Measurements from ENCODE around the gene TMCC2. TPM values are rescaled to one million over a fixed set of nuclear protein-coding genes. Genes with fewer than 3 reads are reported as not detected.
A peak's percentile ranks its signal among the peaks of the same experiment; 100 is the strongest.

Gene TMCC2
- total RNA-seq, 4 donors from 2014 or later = 0.80 to 1.2 (median 1.1) TPM; not detected in 1

- H3K4me3 ChIP-seq = peak overlapping the region; percentile 28 to 64 (median 41)
- intact Hi-C loops (cut with DNase I; ENCODE audit: low total_unique reads) = no loop called here
- DNase-seq = peak; percentile 66
- H3K27ac ChIP-seq = peak overlapping the region in 3 of 4 donors; percentile 26 to 62 (median 37)
- TF ChIP-seq, protein P1, sequence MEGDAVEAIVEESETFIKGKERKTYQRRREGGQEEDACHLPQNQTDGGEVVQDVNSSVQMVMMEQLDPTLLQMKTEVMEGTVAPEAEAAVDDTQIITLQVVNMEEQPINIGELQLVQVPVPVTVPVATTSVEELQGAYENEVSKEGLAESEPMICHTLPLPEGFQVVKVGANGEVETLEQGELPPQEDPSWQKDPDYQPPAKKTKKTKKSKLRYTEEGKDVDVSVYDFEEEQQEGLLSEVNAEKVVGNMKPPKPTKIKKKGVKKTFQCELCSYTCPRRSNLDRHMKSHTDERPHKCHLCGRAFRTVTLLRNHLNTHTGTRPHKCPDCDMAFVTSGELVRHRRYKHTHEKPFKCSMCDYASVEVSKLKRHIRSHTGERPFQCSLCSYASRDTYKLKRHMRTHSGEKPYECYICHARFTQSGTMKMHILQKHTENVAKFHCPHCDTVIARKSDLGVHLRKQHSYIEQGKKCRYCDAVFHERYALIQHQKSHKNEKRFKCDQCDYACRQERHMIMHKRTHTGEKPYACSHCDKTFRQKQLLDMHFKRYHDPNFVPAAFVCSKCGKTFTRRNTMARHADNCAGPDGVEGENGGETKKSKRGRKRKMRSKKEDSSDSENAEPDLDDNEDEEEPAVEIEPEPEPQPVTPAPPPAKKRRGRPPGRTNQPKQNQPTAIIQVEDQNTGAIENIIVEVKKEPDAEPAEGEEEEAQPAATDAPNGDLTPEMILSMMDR (IDR thresholded peaks at IDR 0.05) = peak in 2 of 5 experiments; percentile 21 to 24
- TF ChIP-seq EP300 (IDR thresholded peaks at IDR 0.05; ENCODE audit: low read depth) = no peak
- H3K27me3 ChIP-seq = peaks cover 31% of the 10 kb centered on the region
- peaks cover 10 to 32% (median 24%) of the 10 kb centered on the region in 4 donors for H3K4me1 ChIP-seq
- in situ Hi-C loops (cut with MboI; ENCODE audit: low pct_ligation_motif_present in 1 of 4, low pct_unique_long_range_greater_than_20kb in 1 of 4, low sequenced_read_pairs in 3 of 4) = no loop called here
- H3K9me3 ChIP-seq = no peaks in the 10 kb centered on the region
- 3% methylated on average over 12 of the region's 15 CpGs; no CpG with 5 or more reads in 1 of the 2 donors for WGBS, 2 donors (ENCODE audit: low coverage in 1 of 2)
- H3K36me3 ChIP-seq = no peaks in the 10 kb centered on the region
Measured at GRCh38 chr1:205229399-205229871, 1.7 kb downstream of the TMCC2 start.

GRCh38 chr1:205229916-205230700 is 2.4 kb downstream of the TMCC2 start:
- WGBS, 2 donors (ENCODE audit: low coverage in 1 of 2) = 56 to 60% methylated on average over 3 to 10 of the region's 10 CpGs
- H3K27me3 ChIP-seq = peaks cover 28% of the 10 kb centered on the region
- no peaks in the 10 kb centered on the region for H3K9me3 ChIP-seq
- in situ Hi-C loops (cut with MboI; ENCODE audit: low pct_ligation_motif_present in 1 of 4, low pct_unique_long_range_greater_than_20kb in 1 of 4, low sequenced_read_pairs in 3 of 4) = no loop called here
- H3K4me3 ChIP-seq = peak overlapping the region in 1 of 4 donors; percentile 64
- intact Hi-C loops (cut with DNase I; ENCODE audit: low total_unique reads) = no loop called here
- TF ChIP-seq, protein P1 (IDR thresholded peaks at IDR 0.05) = no peak
- no peak for TF ChIP-seq EP300 (IDR thresholded peaks at IDR 0.05; ENCODE audit: low read depth)
- no peak for TF ChIP-seq POLR2A (IDR thresholded peaks at IDR 0.05)
- TF ChIP-seq POLR2AphosphoS5 (IDR thresholded peaks at IDR 0.05) = no peak
- H3K27ac ChIP-seq = peak overlapping the region in 3 of 4 donors; percentile 26 to 62 (median 37)
- no peak for DNase-seq
- no peaks in the 10 kb centered on the region for H3K36me3 ChIP-seq
- peaks cover 10 to 32% (median 24%) of the 10 kb centered on the region in 4 donors for H3K4me1 ChIP-seq

DNA sequence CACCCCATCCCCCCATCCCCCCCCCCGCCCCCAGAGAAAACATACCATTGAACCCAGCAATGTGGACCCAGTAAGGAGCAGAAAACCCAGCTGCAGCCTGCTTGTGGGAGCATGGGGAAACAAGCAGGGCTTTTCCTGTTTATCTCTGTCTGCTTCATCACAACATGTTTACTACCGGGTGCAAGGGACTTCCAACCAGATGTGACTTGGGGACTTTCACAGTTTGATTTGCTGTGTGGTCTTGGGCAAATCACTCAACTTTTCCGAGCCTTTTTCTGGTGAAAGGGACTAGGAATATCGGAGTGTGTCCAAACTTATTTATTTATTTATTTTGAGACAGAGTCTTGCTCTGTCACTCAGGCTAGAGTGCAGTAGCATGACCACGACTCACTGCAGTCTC is 3.2 kb downstream of the TMCC2 start:
- H3K9me3 ChIP-seq = no peaks in the 10 kb centered on the region
- WGBS, 2 donors (ENCODE audit: low coverage in 1 of 2) = 63 to 81% methylated on average over 3 to 5 of the region's 5 CpGs
- intact Hi-C loops (cut with DNase I; ENCODE audit: low total_unique reads) (no loop called here), in situ Hi-C loops (cut with MboI; ENCODE audit: low pct_ligation_motif_present in 1 of 4, low pct_unique_long_range_greater_than_20kb in 1 of 4, low sequenced_read_pairs in 3 of 4) (no loop called here)
- DNase-seq = no peak
- peaks cover 10 to 32% (median 24%) of the 10 kb centered on the region in 4 donors for H3K4me1 ChIP-seq
- peaks cover 26% of the 10 kb centered on the region for H3K27me3 ChIP-seq
- H3K4me3 ChIP-seq = no peak overlapping the region
- no peaks in the 10 kb centered on the region for H3K36me3 ChIP-seq
- TF ChIP-seq EP300 (IDR thresholded peaks at IDR 0.05; ENCODE audit: low read depth) (no peak), POLR2AphosphoS5 (IDR thresholded peaks at IDR 0.05) (no peak), POLR2A (IDR thresholded peaks at IDR 0.05) (no peak)
- TF ChIP-seq, protein P1 (IDR thresholded peaks at IDR 0.05) = no peak
- no peak overlapping the region for H3K27ac ChIP-seq

- in situ Hi-C loops (cut with MboI; ENCODE audit: low pct_ligation_motif_present in 1 of 4, low pct_unique_long_range_greater_than_20kb in 1 of 4, low sequenced_read_pairs in 3 of 4) (no loop called here), intact Hi-C loops (cut with DNase I; ENCODE audit: low total_unique reads) (no loop called here)
- Histone ChIP-seq H3K27me3 (peaks cover 16% of the 10 kb centered on the region), H3K9me3 (no peaks in the 10 kb centered on the region), H3K4me1 (peaks cover 3 to 28% (median 22%) of the 10 kb centered on the region in 4 donors), H3K4me3 (no peak overlapping the region), H3K36me3 (no peaks in the 10 kb centered on the region), H3K27ac (no peak overlapping the region)
- TF ChIP-seq, protein P1 (IDR thresholded peaks at IDR 0.05) = no peak
- TF ChIP-seq POLR2A (IDR thresholded peaks at IDR 0.05) = no peak
- no peak for TF ChIP-seq POLR2AphosphoS5 (IDR thresholded peaks at IDR 0.05)
- TF ChIP-seq EP300 (IDR thresholded peaks at IDR 0.05; ENCODE audit: low read depth) = no peak
- WGBS, 2 donors (ENCODE audit: low coverage in 1 of 2) = 40 to 86% methylated on average over 1 to 7 of the region's 7 CpGs
- DNase-seq = no peak
Measured at GRCh38 chr1:205232127-205232820, 4.5 kb downstream of the TMCC2 start.

All from transverse colon (tissue), 4 donors.